GM19324 (cell line): ENCODE measurements around the gene LRP1B.

ENCODE experiments used
- ATAC-seq: cut with Tn5 transposase; IDR thresholded peaks from one replicate; pipeline ENCODE4 v1.9.1; 2021; ENCODE audit warnings: mild to moderate bottlenecking, moderate library complexity; ENCODE audit not compliant: unreplicated experiment, low FRiP score

Gene LRP1B

GRCh38 chr2:140804700-140805260, 1326.0 kb downstream of the LRP1B start:
- ATAC-seq = no peak

- no peak for ATAC-seq
Observed at GRCh38 chr2:140801311-140801710, 1329.5 kb downstream of the LRP1B start.

- ATAC-seq = no peak
Observed at GRCh38 chr2:140797718-140798117, 1333.1 kb downstream of the LRP1B start.

GRCh38 chr2:140791802-140792201, 1339.0 kb downstream of the LRP1B start:
- no peak for ATAC-seq

GRCh38 chr2:140786585-140786984, 1344.2 kb downstream of the LRP1B start:
- no peak for ATAC-seq

GRCh38 chr2:140775411-140775810, 1355.4 kb downstream of the LRP1B start:
- ATAC-seq = no peak

- no peak for ATAC-seq
Observed at GRCh38 chr2:140770645-140771044, 1360.2 kb downstream of the LRP1B start.

GRCh38 chr2:140761807-140762206, 1369.0 kb downstream of the LRP1B start:
- no peak for ATAC-seq

- no peak for ATAC-seq
Observed at GRCh38 chr2:140759426-140760156, 1371.2 kb downstream of the LRP1B start.

- ATAC-seq = no peak
Observed at GRCh38 chr2:140747665-140748064, 1383.2 kb downstream of the LRP1B start.

GRCh38 chr2:140747090-140747489, 1383.7 kb downstream of the LRP1B start:
- ATAC-seq = no peak

- no peak for ATAC-seq
Observed at GRCh38 chr2:140744379-140744778, 1386.4 kb downstream of the LRP1B start.

GRCh38 chr2:140737006-140737405, 1393.8 kb downstream of the LRP1B start:
- no peak for ATAC-seq

GRCh38 chr2:140734992-140735391, 1395.8 kb downstream of the LRP1B start:
- no peak for ATAC-seq

GRCh38 chr2:140718999-140719398, 1411.8 kb downstream of the LRP1B start:
- ATAC-seq = no peak

GRCh38 chr2:140717481-140717880, 1413.3 kb downstream of the LRP1B start:
- no peak for ATAC-seq

- no peak for ATAC-seq
Observed at GRCh38 chr2:140714586-140714985, 1416.2 kb downstream of the LRP1B start.

- no peak for ATAC-seq
Observed at GRCh38 chr2:140711867-140712266, 1418.9 kb downstream of the LRP1B start.

- no peak for ATAC-seq
Observed at GRCh38 chr2:140701726-140702125, 1429.1 kb downstream of the LRP1B start.

- ATAC-seq = no peak
Observed at GRCh38 chr2:140698636-140699035, 1432.2 kb downstream of the LRP1B start.

- no peak for ATAC-seq
Observed at GRCh38 chr2:140696449-140696848, 1434.4 kb downstream of the LRP1B start.

- ATAC-seq = no peak
Observed at GRCh38 chr2:140695155-140695554, 1435.7 kb downstream of the LRP1B start.
